ENCODE measurements around the gene KLHL15.

Gene KLHL15

GRCh38 chrX:24018809-24019208 is 8.2 kb downstream of the KLHL15 start:
- in situ Hi-C loops (cut with MboI; ENCODE audit: low sequenced_read_pairs): no loop called here

GRCh38 chrX:24017674-24018073 is 9.3 kb downstream of the KLHL15 start:
- in situ Hi-C loops (cut with MboI; ENCODE audit: low sequenced_read_pairs): no loop called here

GRCh38 chrX:24014388-24015018 is 12.5 kb downstream of the KLHL15 start:
- in situ Hi-C loops (cut with MboI; ENCODE audit: low sequenced_read_pairs): no loop called here

- in situ Hi-C loops (cut with MboI; ENCODE audit: low sequenced_read_pairs): no loop called here
Measured at GRCh38 chrX:24012266-24012665, 14.7 kb downstream of the KLHL15 start.

GRCh38 chrX:24005867-24006266 is 21.1 kb downstream of the KLHL15 start:
- in situ Hi-C loops (cut with MboI; ENCODE audit: low sequenced_read_pairs): no loop called here

- in situ Hi-C loops (cut with MboI; ENCODE audit: low sequenced_read_pairs): no loop called here
Measured at GRCh38 chrX:24005028-24005427, 22.0 kb downstream of the KLHL15 start.

- in situ Hi-C loops (cut with MboI; ENCODE audit: low sequenced_read_pairs): no loop called here
Measured at GRCh38 chrX:24002792-24003191, 24.2 kb downstream of the KLHL15 start.

- in situ Hi-C loops (cut with MboI; ENCODE audit: low sequenced_read_pairs): no loop called here
Measured at GRCh38 chrX:24002167-24002566, 24.8 kb downstream of the KLHL15 start.

GRCh38 chrX:23999671-24000070 is 27.3 kb downstream of the KLHL15 start:
- in situ Hi-C loops (cut with MboI; ENCODE audit: low sequenced_read_pairs): no loop called here

- in situ Hi-C loops (cut with MboI; ENCODE audit: low sequenced_read_pairs): no loop called here
Measured at GRCh38 chrX:23993012-23993633, 33.9 kb downstream of the KLHL15 start.

GRCh38 chrX:23992431-23992830 is 34.6 kb downstream of the KLHL15 start:
- in situ Hi-C loops (cut with MboI; ENCODE audit: low sequenced_read_pairs): no loop called here

- in situ Hi-C loops (cut with MboI; ENCODE audit: low sequenced_read_pairs): no loop called here
Measured at GRCh38 chrX:23990455-23990854, 36.5 kb downstream of the KLHL15 start.

GRCh38 chrX:23989689-23990088 is 37.3 kb downstream of the KLHL15 start:
- in situ Hi-C loops (cut with MboI; ENCODE audit: low sequenced_read_pairs): no loop called here

GRCh38 chrX:23982891-23983290 is 44.1 kb downstream of the KLHL15 start:
- in situ Hi-C loops (cut with MboI; ENCODE audit: low sequenced_read_pairs): no loop called here

GRCh38 chrX:23981711-23982110 is 45.3 kb downstream of the KLHL15 start:
- in situ Hi-C loops (cut with MboI; ENCODE audit: low sequenced_read_pairs): no loop called here

GRCh38 chrX:23981222-23981621 is 45.8 kb downstream of the KLHL15 start:
- in situ Hi-C loops (cut with MboI; ENCODE audit: low sequenced_read_pairs): no loop called here

GRCh38 chrX:23980011-23980441 is 47.0 kb downstream of the KLHL15 start:
- in situ Hi-C loops (cut with MboI; ENCODE audit: low sequenced_read_pairs): no loop called here

GRCh38 chrX:23978491-23978890 is 48.5 kb downstream of the KLHL15 start:
- in situ Hi-C loops (cut with MboI; ENCODE audit: low sequenced_read_pairs): no loop called here

GRCh38 chrX:23965630-23966029 is 61.4 kb downstream of the KLHL15 start:
- in situ Hi-C loops (cut with MboI; ENCODE audit: low sequenced_read_pairs): loop anchor here (25.0 kb wide), 1 partner anchor 97 kb away; the partner anchor contains the start of gene EIF2S3

- in situ Hi-C loops (cut with MboI; ENCODE audit: low sequenced_read_pairs): loop anchor here (25.0 kb wide), 1 partner anchor 98 kb away; the partner anchor contains the start of gene EIF2S3
Measured at GRCh38 chrX:23964191-23964590, 62.8 kb downstream of the KLHL15 start.

- in situ Hi-C loops (cut with MboI; ENCODE audit: low sequenced_read_pairs): loop anchor here (25.0 kb wide), 1 partner anchor 103 kb away; the partner anchor contains the start of gene EIF2S3
Measured at GRCh38 chrX:23959781-23960180, 67.2 kb downstream of the KLHL15 start.

GRCh38 chrX:23954396-23954795 is 72.6 kb downstream of the KLHL15 start:
- in situ Hi-C loops (cut with MboI; ENCODE audit: low sequenced_read_pairs): loop anchor here (25.0 kb wide), 1 partner anchor 108 kb away; the partner anchor contains the start of gene EIF2S3
